Activated naive CD4-positive, alpha-beta T cell treated with anti-CD3 and anti-CD28 coated beads, Interleukin-2, amount 50 U/mL, for 24 hours (primary cell): ENCODE results near the gene PLPP7.

Experiments used
- H3K27ac Mint-ChIP-seq: one replicate; pipeline ENCODE4 v1.8.0; 2021; ENCODE audit warnings: mild to moderate bottlenecking, mixed read lengths
- H3K27me3 Mint-ChIP-seq: one replicate; pipeline ENCODE4 v1.8.0; 2021; ENCODE audit warnings: mixed read lengths
- H3K36me3 Mint-ChIP-seq: one replicate; pipeline ENCODE4 v1.8.0; 2021; ENCODE audit warnings: mixed read lengths
- H3K4me1 Mint-ChIP-seq: one replicate; pipeline ENCODE4 v1.8.0; 2021; ENCODE audit warnings: mixed read lengths
- H3K4me3 Mint-ChIP-seq: one replicate; pipeline ENCODE4 v1.8.0; 2021; ENCODE audit warnings: mild to moderate bottlenecking, mixed read lengths
- H3K9me3 Mint-ChIP-seq: one replicate; pipeline ENCODE4 v1.8.0; 2021; ENCODE audit warnings: mixed read lengths

The PLPP7 gene

GRCh38 chr9:131303381-131304321 lies 14.1 kb downstream of the PLPP7 start:
- Mint-ChIP-seq H3K4me1 (no peaks in the 10 kb centered on the region), H3K4me3 (no peak overlapping the region), H3K27me3 (no peaks in the 10 kb centered on the region), H3K36me3 (no peaks in the 10 kb centered on the region), H3K27ac (no peak overlapping the region), H3K9me3 (no peaks in the 10 kb centered on the region)

DNA sequence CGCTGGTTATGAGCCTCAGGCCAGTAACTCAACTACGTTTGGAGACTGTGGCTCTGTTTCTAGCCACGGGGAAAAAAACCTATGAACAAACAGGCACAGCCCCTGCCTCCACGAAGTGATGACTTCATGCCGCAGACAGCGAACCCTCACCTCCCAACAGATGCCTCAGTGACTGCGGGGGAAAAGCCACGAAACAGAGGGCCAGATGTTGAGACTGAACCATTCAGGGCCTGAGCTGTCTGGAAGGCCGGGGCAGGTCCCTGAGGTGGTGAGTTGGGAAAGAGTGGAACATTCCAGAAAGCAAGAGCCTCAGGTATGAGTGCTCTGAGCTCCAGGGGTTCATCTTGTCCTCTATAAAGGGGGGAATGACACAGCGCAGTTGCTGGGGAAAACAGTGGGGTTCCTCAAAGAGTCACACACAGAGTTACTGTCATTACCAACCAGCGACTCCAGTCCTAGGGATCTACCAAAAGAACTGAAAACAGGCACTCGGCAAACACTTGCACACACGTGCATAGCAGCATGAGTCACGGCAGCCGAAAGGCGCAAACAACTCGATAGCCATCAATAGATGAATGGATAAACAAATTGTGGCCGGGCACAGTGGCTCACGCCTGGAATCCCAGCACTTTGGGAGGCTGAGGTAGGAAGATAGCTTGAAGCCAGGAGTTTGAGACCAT lies 15.3 kb downstream of the PLPP7 start:
- H3K9me3 Mint-ChIP-seq: no peaks in the 10 kb centered on the region
- H3K36me3 Mint-ChIP-seq: no peaks in the 10 kb centered on the region
- no peak overlapping the region for H3K27ac Mint-ChIP-seq
- no peaks in the 10 kb centered on the region for H3K27me3 Mint-ChIP-seq
- no peaks in the 10 kb centered on the region for H3K4me1 Mint-ChIP-seq
- no peak overlapping the region for H3K4me3 Mint-ChIP-seq

DNA sequence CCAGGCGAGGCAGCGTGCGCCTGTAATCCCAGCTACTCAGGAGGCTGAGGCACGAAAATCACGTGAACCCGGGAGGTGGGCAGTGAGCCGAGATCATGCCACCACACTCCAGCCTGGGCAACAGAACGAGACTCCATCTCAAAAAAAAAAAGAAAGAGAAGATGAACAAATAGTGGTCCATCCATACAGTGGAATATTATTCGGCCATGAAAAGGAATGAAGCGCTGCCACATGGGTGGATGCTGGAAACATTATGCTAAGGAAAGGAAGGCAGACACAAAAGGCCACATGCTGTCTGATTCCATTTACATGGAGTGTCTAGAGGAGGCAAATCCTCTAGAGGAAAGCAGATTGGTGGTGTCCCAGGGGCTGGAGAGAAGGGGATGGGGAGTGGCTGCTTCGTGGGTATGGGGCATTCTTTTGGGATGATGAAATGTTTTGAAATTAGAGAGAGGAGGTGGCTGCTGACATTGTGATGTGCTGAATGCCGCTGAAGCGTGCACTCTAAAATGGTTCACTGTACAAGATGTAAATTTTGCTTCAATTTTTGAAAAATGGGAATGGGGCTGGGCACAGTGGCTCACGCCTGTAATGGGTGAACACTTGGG lies 17.0 kb downstream of the PLPP7 start:
- no peaks in the 10 kb centered on the region for H3K36me3 Mint-ChIP-seq
- H3K9me3 Mint-ChIP-seq: no peaks in the 10 kb centered on the region
- no peaks in the 10 kb centered on the region for H3K27me3 Mint-ChIP-seq
- H3K27ac Mint-ChIP-seq: peak overlapping the region; percentile 48
- peaks cover 11% of the 10 kb centered on the region for H3K4me1 Mint-ChIP-seq
- no peak overlapping the region for H3K4me3 Mint-ChIP-seq

- no peak overlapping the region for H3K27ac Mint-ChIP-seq
These were observed 18.5 kb downstream of the PLPP7 start for GRCh38 chr9:131307974-131308373.

DNA sequence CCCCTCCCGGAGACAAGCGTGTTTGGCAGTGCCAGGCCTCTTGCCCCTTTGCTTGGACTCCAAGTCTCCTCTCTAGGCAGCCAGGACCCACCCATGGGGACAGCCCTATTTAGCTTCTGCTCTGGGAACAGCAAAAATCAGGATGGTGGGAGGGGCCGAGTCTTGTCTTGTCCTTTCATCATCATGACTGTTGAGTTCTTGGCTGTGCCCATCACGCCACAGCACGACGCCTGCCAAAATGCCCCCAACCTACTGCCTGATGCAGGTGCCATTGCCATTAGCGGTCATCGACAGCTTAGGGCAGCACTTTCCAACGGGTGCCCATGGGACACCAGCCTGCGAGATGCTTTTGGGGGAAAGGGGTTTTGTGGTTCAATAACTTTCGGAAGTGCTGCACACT lies 18.9 kb downstream of the PLPP7 start:
- Mint-ChIP-seq H3K27ac (no peak overlapping the region), H3K27me3 (no peaks in the 10 kb centered on the region), H3K4me1 (peaks cover 11% of the 10 kb centered on the region), H3K9me3 (no peaks in the 10 kb centered on the region), H3K36me3 (no peaks in the 10 kb centered on the region), H3K4me3 (no peak overlapping the region)

More at GRCh38 chr9:131307974-131308373, 18.5 kb downstream of the PLPP7 start:
- Mint-ChIP-seq H3K9me3 (no peaks in the 10 kb centered on the region), H3K27me3 (no peaks in the 10 kb centered on the region), H3K4me3 (no peak overlapping the region), H3K4me1 (peaks cover 11% of the 10 kb centered on the region), H3K36me3 (no peaks in the 10 kb centered on the region)

- H3K4me3 Mint-ChIP-seq: no peak overlapping the region
- no peaks in the 10 kb centered on the region for H3K9me3 Mint-ChIP-seq
- no peaks in the 10 kb centered on the region for H3K27me3 Mint-ChIP-seq
- H3K36me3 Mint-ChIP-seq: no peaks in the 10 kb centered on the region
- H3K4me1 Mint-ChIP-seq: peaks cover 11% of the 10 kb centered on the region
- no peak overlapping the region for H3K27ac Mint-ChIP-seq
These were observed 19.5 kb downstream of the PLPP7 start for GRCh38 chr9:131308906-131309529.

DNA sequence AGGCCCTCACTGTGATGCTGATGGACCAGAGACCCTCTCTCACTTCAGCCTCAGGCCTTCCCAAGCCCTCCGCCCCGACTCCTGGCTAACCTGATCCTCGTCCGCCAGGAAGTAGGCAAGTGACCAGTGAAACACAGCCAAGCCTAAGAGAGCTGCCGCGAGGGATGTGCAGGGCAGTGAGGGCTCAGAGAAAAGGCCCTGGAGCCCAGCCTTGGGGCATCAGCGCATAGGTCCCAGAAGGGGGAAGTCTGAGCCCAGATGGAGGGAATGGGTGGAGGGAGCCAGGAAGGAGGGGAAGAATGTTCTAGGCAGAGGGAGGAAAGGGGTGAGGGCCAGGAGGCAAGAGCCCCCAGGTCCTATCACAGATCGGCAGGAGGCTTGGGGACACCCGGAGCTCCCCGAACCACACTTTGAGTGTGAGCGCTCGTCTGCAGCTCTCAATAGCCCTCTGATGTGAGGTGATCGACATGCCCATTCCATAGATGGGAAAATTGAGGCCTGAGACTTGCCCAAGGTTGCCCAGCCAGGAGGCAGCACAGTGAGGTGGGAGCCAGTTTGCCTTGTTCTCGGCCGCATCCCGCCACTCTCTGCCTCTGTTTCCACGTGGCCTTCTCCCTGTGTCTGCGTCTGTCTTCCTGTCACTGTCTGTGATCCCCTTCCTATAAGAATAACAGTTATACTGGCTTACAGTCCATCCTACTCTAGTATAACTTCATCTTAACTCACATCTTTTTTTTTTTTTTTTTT lies 20.2 kb downstream of the PLPP7 start:
- Mint-ChIP-seq H3K27ac (no peak overlapping the region), H3K4me3 (no peak overlapping the region), H3K9me3 (no peaks in the 10 kb centered on the region)

DNA sequence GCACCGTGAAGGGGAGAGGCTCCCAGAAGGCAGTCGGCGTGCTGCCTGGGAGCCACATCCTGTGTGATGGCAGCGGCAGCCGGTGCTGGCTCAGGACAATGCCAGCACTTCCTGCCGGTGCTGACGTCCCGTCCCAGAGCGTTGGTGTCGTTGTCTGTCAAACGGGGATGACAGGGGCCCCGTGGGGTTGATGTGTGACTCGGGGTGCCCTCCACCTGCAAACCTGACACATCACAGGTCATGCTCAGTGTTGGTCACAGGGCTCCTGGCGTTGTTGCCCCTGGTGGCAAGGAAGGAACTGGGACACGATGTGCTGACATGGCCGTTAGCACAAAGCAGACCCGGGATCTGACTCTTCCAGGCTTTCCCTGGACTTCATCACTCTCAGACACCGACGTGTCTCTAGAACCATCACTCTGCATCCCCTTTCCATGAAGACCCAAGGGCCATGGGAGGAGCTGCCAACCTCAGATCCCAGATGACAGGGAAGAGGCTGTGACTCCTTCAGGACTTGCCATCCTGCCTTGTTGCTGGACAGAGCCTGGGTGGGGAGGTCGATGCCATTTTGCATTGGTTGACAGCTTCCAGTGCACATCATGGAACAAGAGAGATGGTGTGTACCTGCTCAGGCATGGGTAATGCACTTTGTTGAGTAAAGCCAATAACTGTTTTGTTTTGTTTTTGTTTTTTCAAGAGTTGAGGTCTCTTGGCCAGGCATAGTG lies 21.5 kb downstream of the PLPP7 start:
- no peaks in the 10 kb centered on the region for H3K27me3 Mint-ChIP-seq
- no peak overlapping the region for H3K27ac Mint-ChIP-seq
- H3K4me1 Mint-ChIP-seq: peaks cover 11% of the 10 kb centered on the region
- no peaks in the 10 kb centered on the region for H3K36me3 Mint-ChIP-seq
- no peaks in the 10 kb centered on the region for H3K9me3 Mint-ChIP-seq
- H3K4me3 Mint-ChIP-seq: peak overlapping the region; percentile 65

More for the DNA sequence above, 20.2 kb downstream of the PLPP7 start:
- no peaks in the 10 kb centered on the region for H3K27me3 Mint-ChIP-seq
- H3K4me1 Mint-ChIP-seq: peaks cover 11% of the 10 kb centered on the region
- no peaks in the 10 kb centered on the region for H3K36me3 Mint-ChIP-seq

DNA sequence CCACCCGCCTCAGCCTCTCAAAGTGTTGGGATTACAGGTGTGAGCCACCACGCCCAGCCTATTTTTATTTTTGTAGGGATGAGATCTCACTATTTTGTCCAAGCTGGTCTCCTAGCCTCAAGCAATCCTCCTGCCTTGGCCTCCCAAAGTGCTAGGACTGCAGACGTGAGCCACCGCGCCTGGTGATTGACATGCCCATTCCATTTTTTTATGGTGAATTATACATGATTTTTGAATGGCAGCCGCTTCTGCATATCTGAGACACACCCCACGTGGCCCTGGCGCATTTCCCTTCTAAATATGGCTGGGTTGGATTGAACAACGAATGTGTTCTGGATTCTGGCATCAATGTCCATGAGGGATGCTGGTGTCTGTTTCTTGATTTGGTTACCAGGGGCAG lies 22.7 kb downstream of the PLPP7 start:
- peaks cover 11% of the 10 kb centered on the region for H3K4me1 Mint-ChIP-seq
- no peaks in the 10 kb centered on the region for H3K9me3 Mint-ChIP-seq
- no peaks in the 10 kb centered on the region for H3K27me3 Mint-ChIP-seq
- no peak overlapping the region for H3K4me3 Mint-ChIP-seq
- H3K36me3 Mint-ChIP-seq: no peaks in the 10 kb centered on the region
- no peak overlapping the region for H3K27ac Mint-ChIP-seq

- H3K4me3 Mint-ChIP-seq: no peak overlapping the region
- H3K4me1 Mint-ChIP-seq: peaks cover 11% of the 10 kb centered on the region
- no peaks in the 10 kb centered on the region for H3K9me3 Mint-ChIP-seq
- no peaks in the 10 kb centered on the region for H3K27me3 Mint-ChIP-seq
- no peaks in the 10 kb centered on the region for H3K36me3 Mint-ChIP-seq
- H3K27ac Mint-ChIP-seq: peak overlapping the region; percentile 90
These were observed 23.6 kb downstream of the PLPP7 start for GRCh38 chr9:131312822-131313770.

DNA sequence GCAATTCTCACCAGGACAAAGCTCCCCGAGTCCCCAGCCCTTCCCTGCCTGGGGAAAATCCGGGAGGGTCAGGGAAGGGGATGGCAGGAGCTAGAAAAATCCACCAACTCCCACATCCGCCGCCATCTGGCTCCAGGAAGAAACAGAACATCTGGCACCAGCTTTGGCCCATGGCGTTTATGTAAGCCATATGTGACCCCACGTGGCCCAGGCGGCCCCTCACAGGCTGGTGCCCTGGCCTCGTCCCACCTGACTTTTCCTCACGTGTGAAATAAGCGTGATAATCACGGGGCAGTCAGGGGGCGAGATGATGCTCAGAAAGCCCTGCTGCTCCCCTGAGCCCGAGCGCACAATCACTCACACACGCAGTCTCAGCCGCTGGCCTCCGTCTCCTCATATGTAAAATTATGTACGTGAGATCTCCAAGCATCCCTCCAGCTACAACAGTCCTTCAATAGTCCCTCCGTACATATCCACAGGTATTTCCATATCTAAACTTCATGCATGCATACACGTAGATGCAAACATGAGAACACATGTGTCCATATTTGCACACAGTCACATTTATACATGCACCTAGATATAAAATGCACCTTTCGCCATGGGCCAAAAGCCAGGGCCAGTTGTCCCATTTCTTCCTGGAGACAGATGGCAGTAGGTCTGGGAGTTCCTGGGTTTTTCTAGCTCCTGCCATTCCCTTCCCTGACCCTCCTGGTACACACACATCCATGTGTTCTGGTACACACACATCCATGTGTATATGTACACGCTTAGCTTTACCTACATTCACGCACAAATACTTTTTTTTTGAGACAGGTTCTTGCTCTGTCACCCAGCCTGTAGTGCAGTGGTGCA lies 28.9 kb downstream of the PLPP7 start:
- no peaks in the 10 kb centered on the region for H3K27me3 Mint-ChIP-seq
- no peaks in the 10 kb centered on the region for H3K36me3 Mint-ChIP-seq
- no peaks in the 10 kb centered on the region for H3K9me3 Mint-ChIP-seq
- no peaks in the 10 kb centered on the region for H3K4me1 Mint-ChIP-seq
- H3K27ac Mint-ChIP-seq: no peak overlapping the region
- no peak overlapping the region for H3K4me3 Mint-ChIP-seq

GRCh38 chr9:131319486-131319885 lies 30.0 kb downstream of the PLPP7 start:
- no peaks in the 10 kb centered on the region for H3K9me3 Mint-ChIP-seq
- H3K36me3 Mint-ChIP-seq: no peaks in the 10 kb centered on the region
- H3K4me1 Mint-ChIP-seq: no peaks in the 10 kb centered on the region
- H3K27me3 Mint-ChIP-seq: no peaks in the 10 kb centered on the region
- H3K4me3 Mint-ChIP-seq: no peak overlapping the region
- no peak overlapping the region for H3K27ac Mint-ChIP-seq
